ENCODE measurements around the gene ACADVL.
A peak's percentile ranks its signal among the peaks of the same experiment; 100 is the strongest.

Gene ACADVL

DNA sequence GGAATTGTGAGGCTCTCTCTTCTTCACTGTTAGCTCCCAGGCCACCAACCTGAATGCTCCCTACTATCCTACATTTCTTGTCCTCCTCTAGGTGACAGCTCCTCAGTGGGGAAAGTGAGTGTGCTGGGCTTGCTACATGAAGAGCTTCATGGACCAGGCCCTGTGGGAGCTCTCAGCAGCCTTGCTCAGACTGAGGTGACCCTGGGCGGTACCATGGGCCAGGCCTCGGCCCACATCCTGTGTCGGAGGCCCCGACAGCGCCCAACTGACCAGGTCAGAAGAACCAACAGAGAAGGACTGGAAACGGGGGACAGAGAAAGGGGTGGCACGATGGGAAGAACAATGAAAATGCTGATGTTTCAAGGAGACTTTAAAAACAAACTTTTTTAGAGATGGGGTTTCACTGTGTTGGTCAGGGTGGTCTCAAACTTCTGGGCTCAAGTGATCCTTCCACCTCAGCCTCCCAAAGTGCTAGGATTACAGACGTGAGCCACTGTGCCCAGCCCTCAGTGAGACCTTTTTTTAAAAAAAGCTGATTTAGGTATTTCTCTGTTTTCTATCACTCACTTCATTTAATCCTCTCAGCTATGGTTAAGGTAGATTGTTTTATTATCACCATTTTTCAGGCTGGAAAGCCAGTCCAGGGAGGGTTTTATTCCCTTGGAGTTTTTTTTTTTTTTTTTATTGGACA, 37.2 kb downstream of the ACADVL start:
- no peak for DNase-seq (ENCODE audit: low read depth)
- TF ChIP-seq CTCF (conservative IDR thresholded peaks at IDR 0.05; ENCODE audit: low read depth, low read length): no peak
- no peak overlapping the region for H3K4me3 ChIP-seq (ENCODE audit: low read length)

GRCh38 chr17:7258731-7259554, 39.2 kb downstream of the ACADVL start:
- no peak overlapping the region for H3K4me3 ChIP-seq (ENCODE audit: low read length)
- no peak for DNase-seq (ENCODE audit: low read depth)
- TF ChIP-seq CTCF (conservative IDR thresholded peaks at IDR 0.05; ENCODE audit: low read depth, low read length): no peak

GRCh38 chr17:7259555-7259889, 39.8 kb downstream of the ACADVL start:
- no peak for DNase-seq (ENCODE audit: low read depth)
- TF ChIP-seq CTCF (conservative IDR thresholded peaks at IDR 0.05; ENCODE audit: low read depth, low read length): no peak
- H3K4me3 ChIP-seq (ENCODE audit: low read length): no peak overlapping the region

DNA sequence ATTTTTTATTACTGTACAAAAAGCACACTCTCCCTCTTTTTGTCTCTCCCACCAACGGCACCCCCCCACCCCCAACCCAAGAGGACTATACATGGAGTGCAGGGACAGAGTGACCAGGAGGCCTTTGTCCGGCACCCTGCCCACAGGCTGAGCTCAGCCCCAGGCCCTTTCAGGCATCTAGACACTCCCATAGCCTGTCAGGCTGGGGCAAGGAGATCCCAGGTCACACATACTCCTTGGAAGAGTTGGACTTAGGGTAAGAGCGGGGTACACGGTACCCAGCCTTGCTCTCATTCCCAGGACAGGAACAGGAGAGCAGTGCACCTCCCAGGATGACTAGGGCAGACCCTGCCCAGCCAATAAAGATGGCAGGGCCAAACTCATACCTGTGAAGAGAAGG, 40.4 kb downstream of the ACADVL start:
- TF ChIP-seq CTCF (conservative IDR thresholded peaks at IDR 0.05; ENCODE audit: low read depth, low read length): no peak
- H3K4me3 ChIP-seq (ENCODE audit: low read length): no peak overlapping the region
- no peak for DNase-seq (ENCODE audit: low read depth)

- H3K4me3 ChIP-seq (ENCODE audit: low read length): peak overlapping the region; percentile 34
- TF ChIP-seq CTCF (conservative IDR thresholded peaks at IDR 0.05; ENCODE audit: low read depth, low read length): no peak
- no peak for DNase-seq (ENCODE audit: low read depth)
These were observed 41.1 kb downstream of the ACADVL start for GRCh38 chr17:7260651-7261378.

DNA sequence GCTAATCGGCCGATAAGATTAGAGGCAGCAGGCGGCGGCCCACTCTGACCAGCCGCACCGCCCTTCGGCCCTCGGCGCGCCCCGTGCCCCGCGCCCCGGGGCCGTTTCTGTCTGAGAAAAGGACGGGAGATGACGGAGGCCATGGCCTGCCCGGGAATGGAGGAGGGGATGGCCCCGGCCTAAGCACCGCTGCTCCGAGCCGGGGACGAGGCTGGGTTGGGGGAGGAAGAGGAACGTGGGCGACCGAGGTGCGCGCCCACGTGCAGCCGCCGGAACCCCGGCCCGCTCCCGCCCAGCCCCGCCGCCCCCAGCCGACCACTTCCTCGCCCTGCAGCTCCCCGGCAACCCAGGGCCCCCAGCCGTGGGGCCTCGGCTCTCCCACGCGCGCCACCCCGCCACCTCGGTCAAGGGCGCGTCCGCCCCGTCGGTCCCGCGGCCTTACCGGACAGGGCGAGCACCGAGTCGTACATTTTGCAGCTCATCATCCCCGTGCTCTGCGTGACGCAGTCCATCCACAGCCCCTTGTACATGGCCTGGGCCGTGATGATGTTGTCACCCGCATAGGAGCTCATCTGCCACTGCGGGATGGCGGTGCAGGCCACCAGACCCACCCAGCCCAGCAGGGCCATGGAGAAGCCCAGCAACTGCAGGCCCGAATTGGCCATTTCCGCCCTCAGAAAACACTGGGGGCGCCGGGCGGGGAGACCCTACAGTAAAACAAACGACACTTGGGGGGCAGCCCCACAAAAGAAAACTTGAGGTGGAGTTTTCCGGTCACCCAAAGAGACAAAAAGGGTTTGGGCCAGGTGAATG, 41.8 kb downstream of the ACADVL start:
- no peak for TF ChIP-seq CTCF (conservative IDR thresholded peaks at IDR 0.05; ENCODE audit: low read depth, low read length)
- peak overlapping the region; percentile 34 for H3K4me3 ChIP-seq (ENCODE audit: low read length)
- no peak for DNase-seq (ENCODE audit: low read depth)
